ENCODE data around the gene RAB33B.

Gene RAB33B

GRCh38 chr4:139481465-139481864 lies 27.5 kb downstream of the RAB33B start:
- no peak for DNase-seq (ENCODE audit: extremely low read depth, low read depth)
- no peak for TF ChIP-seq CTCF (IDR thresholded peaks at IDR 0.05; ENCODE audit: low read depth, low read length)

GRCh38 chr4:139483000-139483399 lies 29.1 kb downstream of the RAB33B start:
- DNase-seq (ENCODE audit: extremely low read depth, low read depth), result no peak
- no peak for TF ChIP-seq CTCF (IDR thresholded peaks at IDR 0.05; ENCODE audit: low read depth, low read length)

GRCh38 chr4:139484783-139485311 lies 30.9 kb downstream of the RAB33B start:
- TF ChIP-seq CTCF (IDR thresholded peaks at IDR 0.05; ENCODE audit: low read depth, low read length), result no peak
- no peak for DNase-seq (ENCODE audit: extremely low read depth, low read depth)

GRCh38 chr4:139488442-139488841 lies 34.5 kb downstream of the RAB33B start:
- no peak for DNase-seq (ENCODE audit: extremely low read depth, low read depth)
- no peak for TF ChIP-seq CTCF (IDR thresholded peaks at IDR 0.05; ENCODE audit: low read depth, low read length)

GRCh38 chr4:139489638-139490037 lies 35.7 kb downstream of the RAB33B start:
- no peak for DNase-seq (ENCODE audit: extremely low read depth, low read depth)
- no peak for TF ChIP-seq CTCF (IDR thresholded peaks at IDR 0.05; ENCODE audit: low read depth, low read length)

GRCh38 chr4:139492429-139492828 lies 38.5 kb downstream of the RAB33B start:
- DNase-seq (ENCODE audit: extremely low read depth, low read depth), result no peak
- TF ChIP-seq CTCF (IDR thresholded peaks at IDR 0.05; ENCODE audit: low read depth, low read length), result no peak

GRCh38 chr4:139493176-139493575 lies 39.3 kb downstream of the RAB33B start:
- no peak for TF ChIP-seq CTCF (IDR thresholded peaks at IDR 0.05; ENCODE audit: low read depth, low read length)
- no peak for DNase-seq (ENCODE audit: extremely low read depth, low read depth)

All from AG09319 (cell line).